ELF-1 (cell line): Measurements from ENCODE around the gene KIF18B.
A peak's percentile ranks its signal among the peaks of the same experiment; 100 is the strongest.

ENCODE experiments used
- DNase-seq: peaks from one replicate; pipeline ENCODE4 v3.0.0-alpha.2; 2016; ENCODE audit warnings: low read depth, low spot score

The KIF18B gene

GRCh38 chr17:44947461-44948314 is at the start of gene KIF18B:
TSS of gene KIF18B (minus strand) at chr17:44947773. CDS start at chr17:44936344, 11,429 bp downstream.
- peak; percentile 96 for DNase-seq

- no peak for DNase-seq
These were observed 48.7 kb upstream of the KIF18B start for GRCh38 chr17:44996304-44996703.

- DNase-seq: no peak
These were observed 47.9 kb upstream of the KIF18B start for GRCh38 chr17:44995436-44996001.

- DNase-seq: no peak
These were observed 44.8 kb upstream of the KIF18B start for GRCh38 chr17:44992242-44992939.

GRCh38 chr17:44990994-44991393 is 43.4 kb upstream of the KIF18B start:
- DNase-seq: no peak

GRCh38 chr17:44989552-44990138 is 42.1 kb upstream of the KIF18B start:
- no peak for DNase-seq

GRCh38 chr17:44988044-44988942 is 40.7 kb upstream of the KIF18B start:
- no peak for DNase-seq

- DNase-seq: peak; percentile 46
These were observed 36.0 kb upstream of the KIF18B start for GRCh38 chr17:44983563-44983962.

- DNase-seq: no peak
These were observed 34.6 kb upstream of the KIF18B start for GRCh38 chr17:44982113-44982702.

- no peak for DNase-seq
These were observed 33.8 kb upstream of the KIF18B start for GRCh38 chr17:44981221-44981968.

- no peak for DNase-seq
These were observed 31.9 kb upstream of the KIF18B start for GRCh38 chr17:44979426-44979995.

- no peak for DNase-seq
These were observed 31.2 kb upstream of the KIF18B start for GRCh38 chr17:44978807-44979206.

- no peak for DNase-seq
These were observed 30.4 kb upstream of the KIF18B start for GRCh38 chr17:44977814-44978550.

- DNase-seq: no peak
These were observed 29.5 kb upstream of the KIF18B start for GRCh38 chr17:44977065-44977464.

GRCh38 chr17:44976206-44976605 is 28.6 kb upstream of the KIF18B start:
- no peak for DNase-seq

- DNase-seq: no peak
These were observed 25.4 kb upstream of the KIF18B start for GRCh38 chr17:44972953-44973352.

GRCh38 chr17:44971776-44972483 is 24.4 kb upstream of the KIF18B start:
- DNase-seq: peak; percentile 36

GRCh38 chr17:44970136-44970741 is 22.7 kb upstream of the KIF18B start:
- DNase-seq: peak; percentile 20
